Panc1 (cell line): ENCODE measurements around the gene HCFC1. TPM values are rescaled to one million over a fixed set of nuclear protein-coding genes. Genes with fewer than 3 reads are reported as not detected.

Experiments
- ATAC-seq: fragments of 200-7000 bp; cut with Tn5 transposase; 2 replicates; pipeline ENCODE4 v1.9.1; 2020; ENCODE audit warnings: mild to moderate bottlenecking, moderate library complexity
- BruUV-seq: library from RNA; stranded (reverse); fragments of 400-500 nt; replicated peaks from 2 replicates; lab custom pipeline; 2021; lab: Mats Ljungman, UMichigan
- CTCF ChIA-PET: fragments of 300-600 bp; sonication (Branson Sonifier 250); formaldehyde crosslinking; loops from one replicate; lab custom pipeline; 2022; ENCODE audit warnings: antibody characterized with exemption; lab: Charles Lee
- POLR2A ChIA-PET: fragments of 300-600 bp; sonication (Branson Sonifier 250); formaldehyde crosslinking; loops from one replicate; lab custom pipeline; 2022; ENCODE audit warnings: antibody characterized with exemption; lab: Charles Lee
- DNase-seq: peaks from one replicate; pipeline ENCODE4 v3.0.0-alpha.2; 2010; ENCODE audit warnings: low read depth, low spot score
- H3K27ac ChIP-seq: 2 replicates; pipeline ENCODE4 v1.5.1; 2011; ENCODE audit warnings: mild to moderate bottlenecking, low read length, inconsistent platforms
- H3K27me3 ChIP-seq: fragments of 200-500 bp; sonication (Bioruptor generic); 2 replicates; pipeline ENCODE4 v1.6.0; 2014; ENCODE audit warnings: low read length, inconsistent platforms; ENCODE audit not compliant: control insufficient read depth, insufficient read depth
- H3K36me3 ChIP-seq: fragments of 200-500 bp; sonication (Bioruptor generic); 2 replicates; pipeline ENCODE4 v1.5.1; 2014; ENCODE audit warnings: inconsistent platforms, mild to moderate bottlenecking, low read length, moderate library complexity; ENCODE audit not compliant: control insufficient read depth, insufficient read depth
- H3K4me1 ChIP-seq: 2 replicates; pipeline ENCODE4 v1.5.1; 2011; ENCODE audit warnings: inconsistent platforms, mild to moderate bottlenecking, low read length, moderate library complexity; ENCODE audit not compliant: control insufficient read depth, insufficient read depth
- H3K4me3 ChIP-seq, 2 experiments: 2 replicates each; pipeline ENCODE4 v1.5.1; 2011 to 2012; ENCODE audit warnings: low read depth in 2 of 2, low read length in 2 of 2, mild to moderate bottlenecking in 2 of 2, inconsistent platforms in 1 of 2, moderate library complexity in 1 of 2
- H3K9me3 ChIP-seq: fragments of 200-500 bp; sonication (Bioruptor generic); 2 replicates; pipeline ENCODE4 v1.5.1; 2014; ENCODE audit warnings: low read depth, mild to moderate bottlenecking, inconsistent platforms, low read length, moderate library complexity; ENCODE audit not compliant: control insufficient read depth, insufficient read depth
- POLR2AphosphoS5 ChIP-seq: IDR thresholded peaks from 2 replicates; pipeline ENCODE4 v1.6.1; 2012; ENCODE audit warnings: mild to moderate bottlenecking, low read depth, low read length, moderate library complexity
- SIN3A ChIP-seq: IDR thresholded peaks from 2 replicates; pipeline ENCODE4 v1.6.1; 2012; ENCODE audit warnings: low read depth, mild to moderate bottlenecking, low read length, moderate library complexity, borderline replicate concordance; ENCODE audit not compliant: insufficient read depth
- TCF7L2 ChIP-seq: IDR thresholded peaks from 2 replicates; pipeline ENCODE4 v1.6.1; 2011; ENCODE audit warnings: mild to moderate bottlenecking, low read depth, low read length, inconsistent platforms
- in situ Hi-C: cut with HindIII; loops from 2 replicates; pipeline ENCODE4 v1.10.0; 2016; ENCODE audit warnings: low sequenced_read_pairs, low pct_unique_long_range_greater_than_20kb
- intact Hi-C: fragments of 100-400 bp; cut with micrococcal nuclease; formaldehyde crosslinking; loops from one replicate; pipeline ENCODE4 v1.10.0; 2022; ENCODE audit not compliant: unreplicated experiment
- total RNA-seq: library from RNA; stranded (reverse); gene quantifications from one replicate; pipeline ENCODE4 v1.2.1, GENCODE V29; 2021; ENCODE audit not compliant: unreplicated experiment
- TF ChIP-seq, protein P1 (sequence below), 2 experiments: IDR thresholded peaks; 2 replicates each; pipeline ENCODE4 v1.6.1; 2011 to 2012; ENCODE audit warnings: low read depth in 2 of 2, control low read depth in 1 of 2, low read length in 1 of 2, mild to moderate bottlenecking in 1 of 2, moderate library complexity in 1 of 2; ENCODE audit not compliant: insufficient read depth in 1 of 2
- TF ChIP-seq, protein P2 (sequence below): fragments of 450-650 bp; IDR thresholded peaks from 2 replicates; pipeline ENCODE4 v1.5.1; 2017; ENCODE audit warnings: mild to moderate bottlenecking

Gene HCFC1
- total RNA-seq, 1 experiment from 2014 or later, result 113 TPM

DNA sequence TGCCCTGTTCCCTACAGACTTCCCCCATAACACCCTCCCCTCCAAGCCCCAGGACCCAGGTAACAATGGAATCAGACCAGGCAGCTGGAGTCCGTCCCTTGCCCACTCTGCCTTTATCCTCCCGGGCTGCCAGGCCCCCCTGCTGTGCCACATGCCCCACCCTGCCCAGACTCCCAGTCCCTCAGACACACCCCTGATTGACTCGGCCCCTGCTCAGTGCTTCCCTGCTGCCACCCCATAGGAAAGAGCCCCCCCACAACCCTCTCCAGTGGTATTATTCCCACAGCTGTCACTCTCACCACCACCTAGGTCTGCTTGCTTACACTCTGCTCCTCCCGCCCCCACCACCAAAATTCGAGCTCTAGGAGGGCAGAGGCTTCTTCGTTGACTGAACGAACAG, 32.0 kb downstream of the HCFC1 start:
- intact Hi-C loops, result no loop called here
- no peaks in the 10 kb centered on the region for H3K27me3 ChIP-seq
- ATAC-seq (no peak), DNase-seq (no peak)
- in situ Hi-C loops, result no loop called here
- ChIA-PET CTCF (no interaction called here), POLR2A (no interaction called here)
- no peaks in the 10 kb centered on the region for H3K9me3 ChIP-seq
- TF ChIP-seq TCF7L2, result no peak
- TF ChIP-seq, protein P1, sequence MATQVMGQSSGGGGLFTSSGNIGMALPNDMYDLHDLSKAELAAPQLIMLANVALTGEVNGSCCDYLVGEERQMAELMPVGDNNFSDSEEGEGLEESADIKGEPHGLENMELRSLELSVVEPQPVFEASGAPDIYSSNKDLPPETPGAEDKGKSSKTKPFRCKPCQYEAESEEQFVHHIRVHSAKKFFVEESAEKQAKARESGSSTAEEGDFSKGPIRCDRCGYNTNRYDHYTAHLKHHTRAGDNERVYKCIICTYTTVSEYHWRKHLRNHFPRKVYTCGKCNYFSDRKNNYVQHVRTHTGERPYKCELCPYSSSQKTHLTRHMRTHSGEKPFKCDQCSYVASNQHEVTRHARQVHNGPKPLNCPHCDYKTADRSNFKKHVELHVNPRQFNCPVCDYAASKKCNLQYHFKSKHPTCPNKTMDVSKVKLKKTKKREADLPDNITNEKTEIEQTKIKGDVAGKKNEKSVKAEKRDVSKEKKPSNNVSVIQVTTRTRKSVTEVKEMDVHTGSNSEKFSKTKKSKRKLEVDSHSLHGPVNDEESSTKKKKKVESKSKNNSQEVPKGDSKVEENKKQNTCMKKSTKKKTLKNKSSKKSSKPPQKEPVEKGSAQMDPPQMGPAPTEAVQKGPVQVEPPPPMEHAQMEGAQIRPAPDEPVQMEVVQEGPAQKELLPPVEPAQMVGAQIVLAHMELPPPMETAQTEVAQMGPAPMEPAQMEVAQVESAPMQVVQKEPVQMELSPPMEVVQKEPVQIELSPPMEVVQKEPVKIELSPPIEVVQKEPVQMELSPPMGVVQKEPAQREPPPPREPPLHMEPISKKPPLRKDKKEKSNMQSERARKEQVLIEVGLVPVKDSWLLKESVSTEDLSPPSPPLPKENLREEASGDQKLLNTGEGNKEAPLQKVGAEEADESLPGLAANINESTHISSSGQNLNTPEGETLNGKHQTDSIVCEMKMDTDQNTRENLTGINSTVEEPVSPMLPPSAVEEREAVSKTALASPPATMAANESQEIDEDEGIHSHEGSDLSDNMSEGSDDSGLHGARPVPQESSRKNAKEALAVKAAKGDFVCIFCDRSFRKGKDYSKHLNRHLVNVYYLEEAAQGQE (IDR thresholded peaks at IDR 0.05; ENCODE audit: insufficient read depth in 1 of 2, low read depth in 2 of 2, low read length in 1 of 2), result no peak
- TF ChIP-seq, protein P2, sequence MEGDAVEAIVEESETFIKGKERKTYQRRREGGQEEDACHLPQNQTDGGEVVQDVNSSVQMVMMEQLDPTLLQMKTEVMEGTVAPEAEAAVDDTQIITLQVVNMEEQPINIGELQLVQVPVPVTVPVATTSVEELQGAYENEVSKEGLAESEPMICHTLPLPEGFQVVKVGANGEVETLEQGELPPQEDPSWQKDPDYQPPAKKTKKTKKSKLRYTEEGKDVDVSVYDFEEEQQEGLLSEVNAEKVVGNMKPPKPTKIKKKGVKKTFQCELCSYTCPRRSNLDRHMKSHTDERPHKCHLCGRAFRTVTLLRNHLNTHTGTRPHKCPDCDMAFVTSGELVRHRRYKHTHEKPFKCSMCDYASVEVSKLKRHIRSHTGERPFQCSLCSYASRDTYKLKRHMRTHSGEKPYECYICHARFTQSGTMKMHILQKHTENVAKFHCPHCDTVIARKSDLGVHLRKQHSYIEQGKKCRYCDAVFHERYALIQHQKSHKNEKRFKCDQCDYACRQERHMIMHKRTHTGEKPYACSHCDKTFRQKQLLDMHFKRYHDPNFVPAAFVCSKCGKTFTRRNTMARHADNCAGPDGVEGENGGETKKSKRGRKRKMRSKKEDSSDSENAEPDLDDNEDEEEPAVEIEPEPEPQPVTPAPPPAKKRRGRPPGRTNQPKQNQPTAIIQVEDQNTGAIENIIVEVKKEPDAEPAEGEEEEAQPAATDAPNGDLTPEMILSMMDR, result no peak
- no peak for TF ChIP-seq POLR2AphosphoS5
- TF ChIP-seq SIN3A, result no peak
- H3K36me3 ChIP-seq, result no peaks in the 10 kb centered on the region
- H3K27ac ChIP-seq, result no peak overlapping the region
- BruUV-seq, result no TSS peak
- H3K4me3 ChIP-seq, result no peak overlapping the region
- H3K4me1 ChIP-seq, result peaks cover 7% of the 10 kb centered on the region

DNA sequence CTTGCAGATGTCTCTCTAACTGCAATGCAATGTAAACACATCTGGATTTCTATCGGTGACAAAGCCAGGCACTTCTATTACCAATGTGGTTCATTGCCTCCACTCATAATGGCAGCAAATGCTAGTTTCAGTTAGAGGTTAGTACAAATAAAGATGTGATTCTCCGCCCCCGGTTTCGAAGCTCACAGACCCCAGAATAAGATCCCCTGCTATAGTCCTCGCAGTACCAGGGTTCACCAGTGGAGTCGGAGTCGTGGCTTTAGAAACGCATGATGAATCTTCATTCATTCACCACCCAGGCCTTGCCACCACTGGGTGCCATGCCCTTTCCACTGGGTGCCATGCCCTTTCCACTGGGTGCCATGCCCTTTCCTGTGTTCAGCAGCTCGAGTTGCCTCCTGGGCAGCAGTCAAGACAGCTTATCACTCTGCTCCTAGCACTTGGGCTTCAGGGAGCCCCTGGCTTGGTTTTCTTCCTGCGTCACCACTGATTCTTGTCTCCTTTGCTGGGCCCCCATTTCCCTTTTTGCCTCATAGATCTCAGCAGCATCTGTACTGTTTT, 33.3 kb downstream of the HCFC1 start:
- CTCF ChIA-PET, result no interaction called here
- H3K9me3 ChIP-seq, result no peaks in the 10 kb centered on the region
- in situ Hi-C loops, result no loop called here
- H3K36me3 ChIP-seq, result no peaks in the 10 kb centered on the region
- intact Hi-C loops, result no loop called here
- no peak for TF ChIP-seq POLR2AphosphoS5
- no peak overlapping the region for H3K27ac ChIP-seq
- POLR2A ChIA-PET, result interaction anchor here (0.7 kb wide), 1 partner anchor 19 kb away, joined by 12 read pairs; no protein-coding TSS in a partner anchor
- no TSS peak for BruUV-seq
- DNase-seq, result no peak
- H3K4me1 ChIP-seq, result peaks cover 12% of the 10 kb centered on the region
- H3K4me3 ChIP-seq, result no peak overlapping the region
- no peaks in the 10 kb centered on the region for H3K27me3 ChIP-seq
- ATAC-seq, result no peak

DNA sequence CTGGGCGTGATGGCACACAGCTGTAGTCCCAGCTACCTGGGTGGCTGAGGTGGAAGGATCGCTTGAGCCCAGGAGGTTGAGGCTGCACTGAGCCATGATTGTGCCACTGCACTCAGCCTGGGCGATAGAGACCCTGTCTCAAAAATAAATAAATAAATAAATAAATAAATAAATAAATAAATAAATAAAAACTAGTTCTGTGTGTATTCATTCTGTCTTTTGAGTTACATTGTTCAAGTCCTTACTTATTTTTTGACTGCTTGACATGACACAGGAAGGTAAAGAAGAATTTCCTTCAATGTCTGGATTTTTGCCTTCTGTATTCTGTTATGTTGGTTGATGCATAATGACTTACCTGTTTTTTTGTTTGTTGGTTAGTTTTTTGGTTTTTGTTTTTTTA, 34.6 kb downstream of the HCFC1 start:
- ChIA-PET POLR2A (interaction anchor here (0.6 kb wide), 3 partner anchors 8 to 186 kb away, joined by 3 to 8 read pairs (median 5); no protein-coding TSS in a partner anchor), CTCF (no interaction called here)
- Histone ChIP-seq H3K36me3 (no peaks in the 10 kb centered on the region), H3K27ac (no peak overlapping the region), H3K9me3 (no peaks in the 10 kb centered on the region), H3K27me3 (no peaks in the 10 kb centered on the region), H3K4me1 (peaks cover 14% of the 10 kb centered on the region), H3K4me3 (no peak overlapping the region)
- no peak for ATAC-seq
- intact Hi-C loops, result no loop called here
- DNase-seq, result no peak
- in situ Hi-C loops, result no loop called here
- BruUV-seq, result no TSS peak
- TF ChIP-seq POLR2AphosphoS5 (no peak), TCF7L2 (no peak), SIN3A (no peak)
- TF ChIP-seq, protein P2, result no peak
- TF ChIP-seq, protein P1 (IDR thresholded peaks at IDR 0.05; ENCODE audit: insufficient read depth in 1 of 2, low read depth in 2 of 2, low read length in 1 of 2), result no peak
